ENCODE data around the gene INMT. TPM values are rescaled to one million over a fixed set of nuclear protein-coding genes. Genes with fewer than 3 reads are reported as not detected.

INMT gene
- polyA plus RNA-seq, 1 donor (not counting 4 experiments of a cell fraction or from before 2014, with no cell fraction given): not detected

GRCh38 chr7:30729642-30730041 lies 22.3 kb upstream of the INMT start:
- Histone ChIP-seq H3K4me3 (ENCODE audit: control insufficient read depth in 2 of 3, extremely low read depth in 1 of 3, insufficient read depth in 2 of 3, low read depth in 1 of 3, low read length in 3 of 3) (no peak overlapping the region), H3K4me1 (ENCODE audit: control insufficient read depth, extremely low read depth, insufficient read depth, low read length) (no peaks in the 10 kb centered on the region), H3K79me2 (ENCODE audit: control insufficient read depth, insufficient read depth, low read length) (no peaks in the 10 kb centered on the region), H3K4me2 (ENCODE audit: control insufficient read depth, extremely low read depth, insufficient read depth, low read depth, low read length) (no peak overlapping the region), H3K27me3 (ENCODE audit: control insufficient read depth, extremely low read depth, insufficient read depth, low read length) (peaks cover 38% of the 10 kb centered on the region), H3K9me1 (ENCODE audit: control insufficient read depth, extremely low read depth, insufficient read depth, low read length) (no peaks in the 10 kb centered on the region), H3K36me3 (ENCODE audit: control insufficient read depth in 2 of 2, extremely low read depth in 1 of 2, insufficient read depth in 2 of 2, low read length in 2 of 2) (no peaks in the 10 kb centered on the region), H2AFZ (ENCODE audit: control insufficient read depth, low read length) (no peak overlapping the region), H3K27ac (ENCODE audit: control insufficient read depth, insufficient read depth, low read length) (no peak overlapping the region), H4K20me1 (ENCODE audit: control insufficient read depth, extremely low read depth, insufficient read depth, low read length) (no peaks in the 10 kb centered on the region), H3K9ac (ENCODE audit: control insufficient read depth, extremely low read depth, insufficient read depth, low read length) (no peak overlapping the region), H3K9me3 (ENCODE audit: control insufficient read depth, low read depth, low read length) (no peaks in the 10 kb centered on the region)
- dilution Hi-C loops (cut with MboI; ENCODE audit: extremely low pct_ligation_motif_present, low sequenced_read_pairs): loop anchor here (25.0 kb wide), 1 partner anchor 92 kb away; no protein-coding TSS in a partner anchor
- no peak for FAIRE-seq
- DNase-seq (ENCODE audit: low read depth, low spot score): no peak
- TF ChIP-seq, protein P1, sequence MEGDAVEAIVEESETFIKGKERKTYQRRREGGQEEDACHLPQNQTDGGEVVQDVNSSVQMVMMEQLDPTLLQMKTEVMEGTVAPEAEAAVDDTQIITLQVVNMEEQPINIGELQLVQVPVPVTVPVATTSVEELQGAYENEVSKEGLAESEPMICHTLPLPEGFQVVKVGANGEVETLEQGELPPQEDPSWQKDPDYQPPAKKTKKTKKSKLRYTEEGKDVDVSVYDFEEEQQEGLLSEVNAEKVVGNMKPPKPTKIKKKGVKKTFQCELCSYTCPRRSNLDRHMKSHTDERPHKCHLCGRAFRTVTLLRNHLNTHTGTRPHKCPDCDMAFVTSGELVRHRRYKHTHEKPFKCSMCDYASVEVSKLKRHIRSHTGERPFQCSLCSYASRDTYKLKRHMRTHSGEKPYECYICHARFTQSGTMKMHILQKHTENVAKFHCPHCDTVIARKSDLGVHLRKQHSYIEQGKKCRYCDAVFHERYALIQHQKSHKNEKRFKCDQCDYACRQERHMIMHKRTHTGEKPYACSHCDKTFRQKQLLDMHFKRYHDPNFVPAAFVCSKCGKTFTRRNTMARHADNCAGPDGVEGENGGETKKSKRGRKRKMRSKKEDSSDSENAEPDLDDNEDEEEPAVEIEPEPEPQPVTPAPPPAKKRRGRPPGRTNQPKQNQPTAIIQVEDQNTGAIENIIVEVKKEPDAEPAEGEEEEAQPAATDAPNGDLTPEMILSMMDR (optimal IDR thresholded peaks at IDR 0.05 in 1 of 3, IDR thresholded peaks at IDR 0.05 in 1 of 3, conservative IDR thresholded peaks at IDR 0.05 in 1 of 3; ENCODE audit: extremely low read depth in 1 of 3, insufficient read depth in 2 of 3, low read length in 3 of 3): no peak
- no peak for TF ChIP-seq EZH2 (IDR thresholded peaks at IDR 0.05; ENCODE audit: low read length)

DNA sequence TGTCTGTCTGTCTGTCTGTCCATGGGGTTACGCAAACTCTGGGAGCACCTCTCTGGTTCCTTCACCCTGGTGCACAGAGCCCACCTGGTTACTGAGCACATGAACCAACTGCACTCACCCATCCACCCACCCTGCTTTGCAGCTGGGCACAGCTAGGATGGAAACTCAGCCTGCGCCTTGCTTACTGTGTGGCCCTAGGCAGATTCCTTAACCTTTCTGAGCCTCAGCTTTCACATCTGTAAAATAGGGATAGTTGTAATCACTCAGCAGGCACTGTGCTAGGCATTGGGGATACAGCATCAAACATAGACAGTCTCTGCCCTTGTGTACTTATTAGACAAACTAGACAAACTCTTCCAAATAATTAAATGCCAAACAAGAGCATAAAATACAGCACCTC lies 21.8 kb upstream of the INMT start:
- H3K9me1 ChIP-seq (ENCODE audit: control insufficient read depth, extremely low read depth, insufficient read depth, low read length): no peaks in the 10 kb centered on the region
- DNase-seq (ENCODE audit: low read depth, low spot score) (no peak), FAIRE-seq (no peak)
- no peak overlapping the region for H3K27ac ChIP-seq (ENCODE audit: control insufficient read depth, insufficient read depth, low read length)
- peaks cover 38% of the 10 kb centered on the region for H3K27me3 ChIP-seq (ENCODE audit: control insufficient read depth, extremely low read depth, insufficient read depth, low read length)
- no peaks in the 10 kb centered on the region for H4K20me1 ChIP-seq (ENCODE audit: control insufficient read depth, extremely low read depth, insufficient read depth, low read length)
- no peaks in the 10 kb centered on the region for H3K79me2 ChIP-seq (ENCODE audit: control insufficient read depth, insufficient read depth, low read length)
- no peak for TF ChIP-seq EZH2 (IDR thresholded peaks at IDR 0.05; ENCODE audit: low read length)
- TF ChIP-seq, protein P1 (optimal IDR thresholded peaks at IDR 0.05 in 1 of 3, IDR thresholded peaks at IDR 0.05 in 1 of 3, conservative IDR thresholded peaks at IDR 0.05 in 1 of 3; ENCODE audit: extremely low read depth in 1 of 3, insufficient read depth in 2 of 3, low read length in 3 of 3): no peak
- dilution Hi-C loops (cut with MboI; ENCODE audit: extremely low pct_ligation_motif_present, low sequenced_read_pairs): loop anchor here (25.0 kb wide), 1 partner anchor 93 kb away; no protein-coding TSS in a partner anchor
- H3K9me3 ChIP-seq (ENCODE audit: control insufficient read depth, low read depth, low read length): no peaks in the 10 kb centered on the region
- H3K4me1 ChIP-seq (ENCODE audit: control insufficient read depth, extremely low read depth, insufficient read depth, low read length): no peaks in the 10 kb centered on the region
- no peak overlapping the region for H3K9ac ChIP-seq (ENCODE audit: control insufficient read depth, extremely low read depth, insufficient read depth, low read length)
- H3K36me3 ChIP-seq (ENCODE audit: control insufficient read depth in 2 of 2, extremely low read depth in 1 of 2, insufficient read depth in 2 of 2, low read length in 2 of 2): no peaks in the 10 kb centered on the region
- no peak overlapping the region for H2AFZ ChIP-seq (ENCODE audit: control insufficient read depth, low read length)
- H3K4me2 ChIP-seq (ENCODE audit: control insufficient read depth, extremely low read depth, insufficient read depth, low read depth, low read length): no peak overlapping the region
- H3K4me3 ChIP-seq (ENCODE audit: control insufficient read depth in 2 of 3, extremely low read depth in 1 of 3, insufficient read depth in 2 of 3, low read depth in 1 of 3, low read length in 3 of 3): no peak overlapping the region

Data from keratinocyte (primary cell).